ENCODE results near the gene TOMM40L. TPM values are rescaled to one million over a fixed set of nuclear protein-coding genes. Genes with fewer than 3 reads are reported as not detected.
A peak's percentile ranks its signal among the peaks of the same experiment; 100 is the strongest.

The TOMM40L gene
- polyA plus RNA-seq, 1 donor from 2014 or later: 32.5 TPM

- Histone ChIP-seq H2AFZ (ENCODE audit: low read depth, low read length) (peak overlapping the region; percentile 58), H3K4me2 (ENCODE audit: low read length) (no peak overlapping the region), H3K79me2 (replicated peaks; ENCODE audit: insufficient read depth, low read length) (no peaks in the 10 kb centered on the region), H3F3A (ENCODE audit: insufficient read depth, low read length, poor library complexity, severe bottlenecking) (no peaks in the 10 kb centered on the region), H3K9me2 (ENCODE audit: insufficient read depth, low read length) (no peaks in the 10 kb centered on the region), H3K9ac (ENCODE audit: low read length) (peak overlapping the region; percentile 42), H3K27ac (ENCODE audit: low read length) (peak overlapping the region; percentile 56), H3K4me3 (ENCODE audit: low read length) (no peak overlapping the region), H3K9me3 (ENCODE audit: low read length) (no peaks in the 10 kb centered on the region), H3K36me3 (ENCODE audit: insufficient read depth, low read length) (no peaks in the 10 kb centered on the region), H4K20me1 (ENCODE audit: insufficient read depth) (no peaks in the 10 kb centered on the region), H3K27me3 (ENCODE audit: insufficient read depth, low read depth, low read length) (no peaks in the 10 kb centered on the region)
- peak; percentile 86 for TF ChIP-seq RAD21 (conservative IDR thresholded peaks at IDR 0.05)
- TF ChIP-seq, protein P1, sequence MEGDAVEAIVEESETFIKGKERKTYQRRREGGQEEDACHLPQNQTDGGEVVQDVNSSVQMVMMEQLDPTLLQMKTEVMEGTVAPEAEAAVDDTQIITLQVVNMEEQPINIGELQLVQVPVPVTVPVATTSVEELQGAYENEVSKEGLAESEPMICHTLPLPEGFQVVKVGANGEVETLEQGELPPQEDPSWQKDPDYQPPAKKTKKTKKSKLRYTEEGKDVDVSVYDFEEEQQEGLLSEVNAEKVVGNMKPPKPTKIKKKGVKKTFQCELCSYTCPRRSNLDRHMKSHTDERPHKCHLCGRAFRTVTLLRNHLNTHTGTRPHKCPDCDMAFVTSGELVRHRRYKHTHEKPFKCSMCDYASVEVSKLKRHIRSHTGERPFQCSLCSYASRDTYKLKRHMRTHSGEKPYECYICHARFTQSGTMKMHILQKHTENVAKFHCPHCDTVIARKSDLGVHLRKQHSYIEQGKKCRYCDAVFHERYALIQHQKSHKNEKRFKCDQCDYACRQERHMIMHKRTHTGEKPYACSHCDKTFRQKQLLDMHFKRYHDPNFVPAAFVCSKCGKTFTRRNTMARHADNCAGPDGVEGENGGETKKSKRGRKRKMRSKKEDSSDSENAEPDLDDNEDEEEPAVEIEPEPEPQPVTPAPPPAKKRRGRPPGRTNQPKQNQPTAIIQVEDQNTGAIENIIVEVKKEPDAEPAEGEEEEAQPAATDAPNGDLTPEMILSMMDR (IDR thresholded peaks at IDR 0.05; ENCODE audit: poor library complexity, severe bottlenecking): peak; percentile 96
- peak; percentile 31 for TF ChIP-seq REST (IDR thresholded peaks at IDR 0.05; ENCODE audit: borderline replicate concordance)
- peak; percentile 93 for TF ChIP-seq SMC3 (conservative IDR thresholded peaks at IDR 0.05; ENCODE audit: poor library complexity)
- no peak for TF ChIP-seq MXI1 (conservative IDR thresholded peaks at IDR 0.05; ENCODE audit: poor library complexity, severe bottlenecking)
- peak; percentile 23 for TF ChIP-seq POLR2AphosphoS5 (IDR thresholded peaks at IDR 0.05)
These were observed 33.1 kb upstream of the TOMM40L start for GRCh38 chr1:161192476-161193465.

DNA sequence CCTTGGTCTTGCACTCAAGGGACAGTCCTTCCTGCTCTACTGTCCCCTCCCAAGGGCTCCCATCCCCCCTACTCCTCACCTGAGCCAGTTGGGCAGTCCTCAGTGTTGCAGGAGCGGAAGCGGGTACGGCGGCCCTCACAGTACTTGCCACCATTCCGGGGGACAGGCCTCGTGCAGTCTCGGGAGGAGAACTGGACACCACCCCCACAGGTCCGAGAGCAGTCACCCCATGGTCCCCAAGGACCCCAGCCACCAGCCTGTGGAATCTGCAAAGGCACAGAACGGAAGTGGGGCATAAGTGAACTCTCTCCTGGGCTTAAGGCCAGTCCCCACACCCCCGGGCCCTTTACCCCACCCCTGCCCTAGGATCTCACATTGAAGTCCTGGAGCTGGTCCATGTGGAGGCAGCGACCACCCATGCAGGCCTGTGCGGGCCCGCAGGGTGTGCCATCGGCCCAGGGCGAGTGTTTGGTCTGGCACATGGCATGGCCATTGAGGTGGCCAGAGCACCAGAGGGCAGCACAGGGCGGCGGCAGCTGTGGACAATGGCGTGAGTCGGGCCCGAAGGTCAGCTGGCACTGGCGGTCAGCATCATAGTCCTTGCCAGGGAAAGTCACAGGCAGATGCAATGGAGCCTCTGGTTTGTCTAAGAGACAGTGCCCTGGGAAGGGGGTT is 32.2 kb upstream of the TOMM40L start:
- no peak overlapping the region for H2AFZ ChIP-seq (ENCODE audit: low read depth, low read length)
- no peaks in the 10 kb centered on the region for H3K27me3 ChIP-seq (ENCODE audit: insufficient read depth, low read depth, low read length)
- no peaks in the 10 kb centered on the region for H3F3A ChIP-seq (ENCODE audit: insufficient read depth, low read length, poor library complexity, severe bottlenecking)
- H3K79me2 ChIP-seq (replicated peaks; ENCODE audit: insufficient read depth, low read length): no peaks in the 10 kb centered on the region
- H4K20me1 ChIP-seq (ENCODE audit: insufficient read depth): no peaks in the 10 kb centered on the region
- H3K27ac ChIP-seq (ENCODE audit: low read length): no peak overlapping the region
- H3K4me2 ChIP-seq (ENCODE audit: low read length): no peak overlapping the region
- H3K36me3 ChIP-seq (ENCODE audit: insufficient read depth, low read length): no peaks in the 10 kb centered on the region
- H3K9me3 ChIP-seq (ENCODE audit: low read length): no peaks in the 10 kb centered on the region
- no peak overlapping the region for H3K4me3 ChIP-seq (ENCODE audit: low read length)
- no peaks in the 10 kb centered on the region for H3K9me2 ChIP-seq (ENCODE audit: insufficient read depth, low read length)
- TF ChIP-seq, protein P1 (IDR thresholded peaks at IDR 0.05; ENCODE audit: poor library complexity, severe bottlenecking): no peak
- TF ChIP-seq MXI1 (conservative IDR thresholded peaks at IDR 0.05; ENCODE audit: poor library complexity, severe bottlenecking) (no peak), TAF1 (IDR thresholded peaks at IDR 0.05; ENCODE audit: low read depth) (no peak)
- H3K9ac ChIP-seq (ENCODE audit: low read length): no peak overlapping the region
